Breast epithelium (tissue), 3 donors: ENCODE results near the gene NUDT14.

Experiments used
- CTCF ChIP-seq, 3 donors: fragments of 450-650 bp; IDR thresholded peaks; one replicate each; pipeline ENCODE4 v1.5.1; 2016 to 2017; ENCODE audit warnings: antibody characterized with exemption in 3 of 3, mild to moderate bottlenecking in 3 of 3, moderate library complexity in 3 of 3
- POLR2A ChIP-seq: fragments of 450-650 bp; IDR thresholded peaks from one replicate; pipeline ENCODE4 v1.6.1; 2016; ENCODE audit warnings: antibody characterized with exemption, mild to moderate bottlenecking, moderate library complexity
- POLR2AphosphoS5 ChIP-seq, 3 donors: sonication (generic); formaldehyde crosslinking; IDR thresholded peaks; one replicate each; pipeline ENCODE4 v1.6.1; 2017; ENCODE audit warnings: antibody characterized with exemption in 3 of 3

- TF ChIP-seq POLR2AphosphoS5 (IDR thresholded peaks at IDR 0.05) (no peak), CTCF (IDR thresholded peaks at IDR 0.05) (no peak), POLR2A (no peak)
Observed at GRCh38 chr14:105167303-105168092, 13.6 kb downstream of the NUDT14 start.
